GM18951 (cell line): ENCODE data around the gene CCDC40.

Experiments used
- POLR2A ChIP-seq: IDR thresholded peaks from 4 replicates; pipeline ENCODE4 v1.6.1; 2011; ENCODE audit warnings: mild to moderate bottlenecking; ENCODE audit not compliant: insufficient read length, insufficient read depth; ENCODE audit errors: extremely low read depth
- in situ Hi-C: fragments of 300-500 bp; cut with MboI; formaldehyde crosslinking; loops from one replicate; pipeline ENCODE4 v1.12.0; 2022; ENCODE audit warnings: low sequenced_read_pairs, mixed read lengths, inconsistent platforms; ENCODE audit not compliant: unreplicated experiment

CCDC40 gene

DNA sequence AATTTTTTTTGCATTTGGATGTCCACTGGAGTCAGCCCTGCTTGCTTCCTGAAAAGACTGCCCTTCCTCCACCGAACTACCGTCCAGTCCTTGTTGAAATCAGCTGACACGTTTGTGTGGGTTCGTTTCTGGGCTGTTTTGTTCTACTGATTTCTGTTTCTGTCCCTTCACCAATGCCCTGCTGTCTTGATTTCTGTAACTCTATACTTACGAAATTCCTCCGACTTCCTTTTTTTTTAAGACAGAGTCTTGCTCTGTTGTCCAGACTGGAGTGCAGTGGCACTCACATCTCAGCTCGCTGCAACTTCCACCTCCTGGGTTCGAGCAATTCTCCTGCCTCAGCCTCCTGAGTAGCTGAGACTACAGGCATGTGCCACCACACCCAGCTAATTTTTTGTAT lies 56.5 kb downstream of the CCDC40 start:
- TF ChIP-seq POLR2A, result no peak
- in situ Hi-C loops, result no loop called here

DNA sequence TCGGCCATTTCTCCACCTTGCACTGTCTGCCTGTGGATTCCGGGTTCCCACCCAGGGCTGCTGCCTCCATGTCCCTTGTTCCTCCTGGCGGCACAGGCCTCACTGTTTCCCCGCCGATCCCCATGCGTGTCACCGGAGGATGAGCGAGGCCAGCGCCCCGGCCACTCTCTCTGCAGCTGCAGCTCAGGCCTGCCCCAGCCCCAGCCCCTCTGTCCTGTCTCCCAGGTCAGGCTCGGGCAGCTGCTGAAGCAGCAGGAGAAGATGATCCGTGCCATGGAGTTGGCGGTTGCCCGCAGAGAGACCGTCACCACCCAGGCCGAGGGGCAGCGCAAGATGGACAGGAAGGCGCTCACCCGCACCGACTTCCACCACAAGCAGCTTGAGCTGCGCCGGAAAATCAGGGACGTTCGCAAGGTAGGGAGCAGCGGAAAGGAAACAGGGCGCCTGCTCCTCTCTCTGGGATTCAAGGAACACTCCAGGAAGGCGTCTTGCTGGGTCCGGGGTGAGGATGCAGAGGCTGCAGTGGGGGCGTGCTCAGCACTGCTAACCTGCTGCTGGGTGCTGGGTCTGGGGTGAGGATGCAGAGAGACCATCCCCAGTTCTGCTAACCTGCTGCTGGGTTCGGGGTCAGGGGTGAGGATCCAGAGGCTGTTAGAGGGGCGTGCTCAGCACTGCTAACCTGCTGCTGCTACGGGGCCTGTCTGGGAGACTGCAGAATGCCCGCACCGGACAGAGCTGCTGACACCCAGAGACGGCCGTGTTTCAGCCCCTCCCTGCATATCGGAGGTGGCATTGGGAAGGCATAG lies 58.8 kb downstream of the CCDC40 start:
- TF ChIP-seq POLR2A, result no peak
- in situ Hi-C loops, result no loop called here

DNA sequence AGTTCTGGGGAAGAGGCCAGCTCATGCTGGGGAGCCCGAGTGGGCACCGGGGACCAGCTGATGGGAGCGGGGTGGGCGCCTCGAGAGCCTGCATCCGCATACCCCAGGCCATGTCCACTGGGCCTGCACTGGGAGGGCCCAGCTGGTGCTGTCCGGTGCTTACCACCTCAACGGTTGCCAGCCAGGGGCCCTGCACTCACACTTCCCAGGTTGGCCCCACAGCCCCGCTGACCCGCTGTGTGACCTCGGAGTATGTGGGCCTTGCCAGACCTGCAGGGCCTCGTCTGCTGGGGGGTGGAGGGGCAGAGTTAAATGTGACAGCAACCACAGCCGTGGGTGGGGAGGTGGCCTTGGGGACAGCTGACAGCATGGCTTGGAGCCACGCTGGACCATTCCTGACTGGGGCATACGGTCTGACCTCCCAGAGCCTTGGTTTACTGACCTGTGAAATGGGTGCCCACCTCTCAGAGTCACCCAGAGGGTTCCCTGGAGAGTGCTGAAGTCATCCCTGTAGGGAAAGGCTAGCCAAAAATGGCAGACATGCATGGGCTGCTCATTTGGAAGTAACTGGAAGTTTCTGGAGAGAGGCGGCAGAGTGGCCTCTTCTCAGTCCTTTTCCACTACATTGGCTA lies 59.5 kb downstream of the CCDC40 start:
- in situ Hi-C loops, result no loop called here

DNA sequence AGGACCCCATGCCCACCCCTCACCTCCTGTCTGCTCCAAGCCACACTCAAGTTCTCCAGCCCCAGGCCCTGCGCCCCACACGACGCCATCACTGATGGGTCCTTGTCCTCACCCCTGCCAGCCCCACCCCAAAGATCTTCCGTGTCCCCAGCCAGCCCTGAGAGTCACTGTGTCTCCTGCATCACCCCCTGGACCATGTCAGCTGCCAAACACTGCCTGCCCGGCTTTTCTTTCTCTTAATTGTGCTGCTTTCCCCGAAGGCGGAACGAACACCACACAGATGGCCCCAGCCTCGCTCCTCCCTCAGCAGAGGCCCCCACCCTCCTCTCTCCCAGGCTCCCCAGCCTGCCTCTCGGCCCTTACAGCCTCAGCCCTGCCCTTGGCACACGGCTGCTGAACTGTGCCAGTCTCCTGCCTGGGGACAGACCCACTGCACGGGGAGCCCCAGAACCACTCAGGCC lies 60.1 kb downstream of the CCDC40 start:
- no peak for TF ChIP-seq POLR2A
- in situ Hi-C loops, result no loop called here

More for the DNA sequence above, 59.5 kb downstream of the CCDC40 start:
- TF ChIP-seq POLR2A, result no peak

DNA sequence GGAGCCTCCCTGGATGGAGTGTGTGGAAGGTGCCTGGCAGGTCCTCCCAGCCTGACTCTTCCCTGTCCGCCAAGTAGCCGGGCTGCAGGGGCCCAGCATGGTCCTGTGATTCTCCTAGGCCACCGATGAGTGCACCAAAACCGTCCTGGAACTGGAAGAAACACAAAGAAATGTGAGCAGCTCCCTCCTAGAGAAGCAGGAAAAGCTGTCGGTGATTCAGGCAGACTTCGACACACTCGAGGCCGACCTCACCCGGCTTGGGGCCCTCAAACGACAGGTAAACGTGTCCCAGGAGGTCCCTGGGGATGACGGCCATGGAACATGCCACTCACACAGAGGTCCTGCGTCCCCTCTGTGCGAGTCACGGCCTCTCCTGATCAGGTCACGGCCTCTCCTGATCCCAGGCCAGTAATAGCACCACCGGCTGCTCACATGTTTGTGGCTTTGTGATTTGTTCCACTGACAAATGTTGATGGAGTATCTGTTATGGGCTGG lies 60.7 kb downstream of the CCDC40 start:
- in situ Hi-C loops, result no loop called here
- TF ChIP-seq POLR2A, result no peak

DNA sequence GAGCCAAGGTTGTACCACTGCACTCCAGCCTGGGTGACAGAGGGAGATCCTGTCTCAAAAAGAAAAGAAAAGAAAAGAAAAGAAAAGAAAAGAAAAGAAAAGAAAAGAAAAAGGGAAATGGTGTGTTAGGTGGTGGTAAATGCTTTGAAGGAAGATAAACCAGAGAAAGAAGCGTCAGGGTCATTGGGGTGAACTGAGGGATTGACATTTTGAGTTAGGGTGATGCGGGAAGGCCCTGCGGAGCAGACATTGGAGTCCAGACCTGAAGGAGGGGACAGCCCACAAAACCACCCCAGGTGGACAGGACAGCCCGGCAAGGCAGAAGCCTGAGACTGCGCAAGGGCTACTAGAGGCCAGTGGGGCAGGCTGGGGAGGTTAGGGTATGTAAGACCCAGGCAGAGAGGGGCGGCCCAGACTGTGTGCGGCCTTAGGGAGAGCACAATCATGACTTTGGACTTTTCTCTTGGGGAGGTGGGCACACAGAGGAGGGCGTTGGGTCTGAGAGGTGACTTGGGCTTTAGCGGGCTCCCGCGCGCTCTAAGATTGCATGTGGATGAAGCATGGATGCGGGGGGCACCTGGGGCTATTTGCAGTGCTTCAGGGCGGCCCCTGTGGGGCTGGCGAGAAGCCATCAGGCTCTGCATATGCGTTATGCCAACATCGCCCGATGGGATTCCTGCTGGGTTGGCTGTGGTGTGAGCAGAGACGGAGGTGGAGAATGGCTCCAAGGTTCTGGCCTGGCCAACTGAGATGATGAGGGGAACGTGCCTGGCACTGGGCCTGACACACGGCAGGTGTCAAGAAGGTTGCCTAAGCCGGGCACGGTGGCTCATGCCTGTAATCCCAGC lies 61.6 kb downstream of the CCDC40 start:
- TF ChIP-seq POLR2A, result no peak
- in situ Hi-C loops, result no loop called here

DNA sequence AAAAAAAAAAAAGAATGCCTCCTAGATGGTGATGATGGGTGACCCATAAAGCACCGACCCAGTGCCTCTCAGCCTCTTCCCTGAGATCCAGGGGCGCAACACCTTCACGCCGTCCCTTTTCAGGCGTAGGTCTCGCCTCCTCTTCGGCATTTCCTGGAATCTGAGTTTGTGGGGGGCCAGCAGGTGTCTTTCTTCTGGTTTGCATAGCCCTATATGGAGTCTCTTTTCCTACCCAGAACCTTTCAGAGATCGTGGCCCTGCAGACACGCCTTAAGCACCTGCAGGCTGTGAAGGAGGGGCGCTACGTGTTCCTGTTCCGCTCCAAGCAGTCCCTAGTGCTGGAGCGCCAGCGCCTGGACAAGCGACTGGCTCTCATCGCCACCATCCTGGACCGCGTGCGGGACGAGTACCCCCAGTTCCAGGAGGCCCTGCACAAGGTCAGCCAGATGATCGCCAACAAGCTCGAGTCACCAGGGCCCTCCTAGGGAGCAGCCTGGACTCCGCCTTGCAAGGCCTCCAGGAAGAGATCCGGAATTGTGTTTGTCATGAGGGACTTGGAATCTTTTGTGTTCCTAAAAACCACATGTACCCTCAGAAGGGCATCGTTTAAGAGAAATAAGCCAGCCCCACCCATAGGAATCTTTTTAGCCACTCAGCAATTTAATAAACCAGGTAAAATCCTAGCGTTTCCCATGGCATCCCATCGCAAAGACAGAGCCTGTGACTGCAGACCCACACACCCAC lies 63.0 kb downstream of the CCDC40 start:
- TF ChIP-seq POLR2A, result no peak
- in situ Hi-C loops, result no loop called here

DNA sequence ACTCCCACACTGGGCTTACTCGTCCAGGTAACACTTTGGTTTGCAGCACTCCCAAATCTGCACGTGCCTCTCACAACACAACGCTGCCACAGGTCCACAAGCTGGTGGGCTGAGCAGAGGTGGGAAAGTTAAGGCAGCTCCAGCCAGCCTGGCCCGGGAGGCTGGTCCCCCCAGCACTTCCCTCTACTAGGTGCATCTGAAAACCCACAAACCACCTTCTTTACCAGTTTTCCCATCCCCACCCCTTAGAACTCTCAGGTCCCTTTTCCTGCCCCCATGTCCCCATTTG lies 63.5 kb downstream of the CCDC40 start:
- TF ChIP-seq POLR2A, result no peak
- in situ Hi-C loops, result no loop called here

DNA sequence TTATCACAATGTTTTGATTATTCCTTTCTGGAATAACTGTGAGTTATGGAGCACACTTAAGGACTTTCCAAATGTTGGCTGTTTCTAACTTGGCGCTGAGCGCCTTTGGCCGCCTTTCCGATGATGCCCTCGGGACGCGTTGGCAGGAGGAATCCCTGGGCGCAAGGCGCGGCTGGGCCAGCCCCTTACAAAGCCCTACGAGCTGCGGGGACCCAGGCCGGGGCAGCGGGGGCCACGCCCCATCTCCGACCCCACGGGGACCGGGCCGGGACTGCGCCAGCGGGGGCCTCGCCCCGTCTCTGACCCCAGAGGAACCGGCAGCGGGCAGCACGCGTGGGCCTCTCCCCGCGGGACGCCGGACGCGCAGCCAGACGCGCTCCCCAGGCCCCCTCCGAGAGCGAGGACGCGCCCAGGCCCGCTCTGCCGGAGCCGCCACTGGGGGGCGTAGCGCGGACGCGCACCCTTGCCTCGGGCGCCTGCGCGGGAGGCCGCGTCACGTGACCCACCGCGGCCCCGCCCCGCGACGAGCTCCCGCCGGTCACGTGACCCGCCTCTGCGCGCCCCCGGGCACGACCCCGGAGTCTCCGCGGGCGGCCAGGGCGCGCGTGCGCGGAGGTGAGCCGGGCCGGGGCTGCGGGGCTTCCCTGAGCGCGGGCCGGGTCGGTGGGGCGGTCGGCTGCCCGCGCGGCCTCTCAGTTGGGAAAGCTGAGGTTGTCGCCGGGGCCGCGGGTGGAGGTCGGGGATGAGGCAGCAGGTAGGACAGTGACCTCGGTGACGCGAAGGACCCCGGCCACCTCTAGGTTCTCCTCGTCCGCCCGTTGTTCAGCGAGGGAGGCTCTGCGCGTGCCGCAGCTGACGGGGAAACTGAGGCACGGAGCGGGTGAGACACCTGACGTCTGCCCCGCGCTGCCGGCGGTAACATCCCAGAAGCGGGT lies 64.8 kb downstream of the CCDC40 start, which contains the start of gene GAA:
Gene GAA, plus strand, starts transcription at position 571 of the 935 bp plus-strand sequence. CDS start 3,006 bp downstream, outside the sequence.
- in situ Hi-C loops, result no loop called here
- TF ChIP-seq POLR2A, result peak; percentile 91

DNA sequence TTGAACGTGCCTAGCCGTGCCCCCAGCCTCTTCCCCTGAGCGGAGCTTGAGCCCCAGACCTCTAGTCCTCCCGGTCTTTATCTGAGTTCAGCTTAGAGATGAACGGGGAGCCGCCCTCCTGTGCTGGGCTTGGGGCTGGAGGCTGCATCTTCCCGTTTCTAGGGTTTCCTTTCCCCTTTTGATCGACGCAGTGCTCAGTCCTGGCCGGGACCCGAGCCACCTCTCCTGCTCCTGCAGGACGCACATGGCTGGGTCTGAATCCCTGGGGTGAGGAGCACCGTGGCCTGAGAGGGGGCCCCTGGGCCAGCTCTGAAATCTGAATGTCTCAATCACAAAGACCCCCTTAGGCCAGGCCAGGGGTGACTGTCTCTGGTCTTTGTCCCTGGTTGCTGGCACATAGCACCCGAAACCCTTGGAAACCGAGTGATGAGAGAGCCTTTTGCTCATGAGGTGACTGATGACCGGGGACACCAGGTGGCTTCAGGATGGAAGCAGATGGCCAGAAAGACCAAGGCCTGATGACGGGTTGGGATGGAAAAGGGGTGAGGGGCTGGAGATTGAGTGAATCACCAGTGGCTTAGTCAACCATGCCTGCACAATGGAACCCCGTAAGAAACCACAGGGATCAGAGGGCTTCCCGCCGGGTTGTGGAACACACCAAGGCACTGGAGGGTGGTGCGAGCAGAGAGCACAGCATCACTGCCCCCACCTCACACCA lies 65.7 kb downstream of the CCDC40 start:
- no peak for TF ChIP-seq POLR2A
- in situ Hi-C loops, result no loop called here

DNA sequence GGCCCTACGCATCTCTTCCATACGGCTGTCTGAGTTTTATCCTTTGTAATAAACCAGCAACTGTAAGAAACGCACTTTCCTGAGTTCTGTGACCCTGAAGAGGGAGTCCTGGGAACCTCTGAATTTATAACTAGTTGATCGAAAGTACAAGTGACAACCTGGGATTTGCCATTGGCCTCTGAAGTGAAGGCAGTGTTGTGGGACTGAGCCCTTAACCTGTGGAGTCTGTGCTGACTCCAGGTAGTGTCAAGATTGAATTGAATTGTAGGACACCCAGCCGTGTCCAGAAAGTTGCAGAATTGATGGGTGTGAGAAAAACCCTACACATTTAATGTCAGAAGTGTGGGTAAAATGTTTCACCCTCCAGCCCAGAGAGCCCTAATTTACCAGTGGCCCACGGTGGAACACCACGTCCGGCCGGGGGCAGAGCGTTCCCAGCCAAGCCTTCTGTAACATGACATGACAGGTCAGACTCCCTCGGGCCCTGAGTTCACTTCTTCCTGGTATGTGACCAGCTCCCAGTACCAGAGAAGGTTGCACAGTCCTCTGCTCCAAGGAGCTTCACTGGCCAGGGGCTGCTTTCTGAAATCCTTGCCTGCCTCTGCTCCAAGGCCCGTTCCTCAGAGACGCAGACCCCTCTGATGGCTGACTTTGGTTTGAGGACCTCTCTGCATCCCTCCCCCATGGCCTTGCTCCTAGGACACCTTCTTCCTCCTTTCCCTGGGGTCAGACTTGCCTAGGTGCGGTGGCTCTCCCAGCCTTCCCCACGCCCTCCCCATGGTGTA lies 66.4 kb downstream of the CCDC40 start:
- in situ Hi-C loops, result no loop called here
- no peak for TF ChIP-seq POLR2A
